Stimulated activated CD4-positive, alpha-beta T cell treated with anti-CD3 and anti-CD28 coated beads, Interleukin-1b, Interleukin-23, amount 100 ng/mL, for 4 hours (primary cell): ENCODE results near the gene MLLT1.
A peak's percentile ranks its signal among the peaks of the same experiment; 100 is the strongest.

Source experiments
- DNase-seq, 2 donors: peaks; one replicate each; pipeline ENCODE4 v3.0.0-alpha.2; 2020; ENCODE audit warnings: low read depth in 2 of 2

Gene MLLT1

DNA sequence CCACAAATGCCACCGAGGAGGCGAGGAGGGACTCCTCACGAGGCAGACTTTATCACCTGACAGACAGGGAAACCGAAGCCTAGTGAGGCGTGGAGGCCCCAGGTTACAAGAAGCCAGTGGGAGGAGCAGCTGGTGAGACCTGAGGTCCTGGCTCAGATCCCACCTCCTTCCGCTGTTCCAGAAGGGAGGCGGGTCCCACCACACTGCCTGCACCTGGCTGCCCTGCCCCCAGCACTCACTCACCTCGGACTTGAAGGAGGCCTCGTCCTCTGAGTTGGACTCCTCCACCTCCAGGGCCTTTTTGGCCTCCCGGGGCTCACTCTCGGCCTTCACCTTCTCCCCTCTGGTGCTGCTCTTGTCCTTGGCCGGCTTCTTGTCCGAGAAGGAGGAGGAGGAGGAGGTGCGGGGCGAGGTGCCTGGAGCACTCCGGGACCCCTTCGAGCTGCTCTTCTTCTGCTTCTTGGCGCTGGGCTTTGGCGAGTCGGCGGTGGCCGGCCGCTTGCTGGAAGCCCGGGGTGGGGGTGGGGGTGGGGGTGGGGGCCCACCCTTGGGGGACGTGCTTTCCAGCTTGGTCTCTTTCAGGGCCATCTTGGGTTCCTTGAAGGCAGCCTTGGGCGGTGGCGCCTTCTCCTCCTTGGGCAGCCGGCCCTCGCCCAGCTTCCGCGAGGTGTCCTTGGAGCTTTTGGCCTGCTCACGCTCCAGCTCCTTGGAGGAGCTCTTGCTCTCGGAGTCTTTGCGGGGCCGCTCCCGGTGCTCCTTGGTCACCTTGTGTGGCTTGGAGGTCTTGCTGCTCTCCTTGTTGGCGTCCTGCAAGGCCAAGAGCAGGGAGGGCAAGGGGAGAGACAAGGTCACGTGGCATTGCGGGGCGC is 57.7 kb downstream of the MLLT1 start:
- DNase-seq, result no peak

DNA sequence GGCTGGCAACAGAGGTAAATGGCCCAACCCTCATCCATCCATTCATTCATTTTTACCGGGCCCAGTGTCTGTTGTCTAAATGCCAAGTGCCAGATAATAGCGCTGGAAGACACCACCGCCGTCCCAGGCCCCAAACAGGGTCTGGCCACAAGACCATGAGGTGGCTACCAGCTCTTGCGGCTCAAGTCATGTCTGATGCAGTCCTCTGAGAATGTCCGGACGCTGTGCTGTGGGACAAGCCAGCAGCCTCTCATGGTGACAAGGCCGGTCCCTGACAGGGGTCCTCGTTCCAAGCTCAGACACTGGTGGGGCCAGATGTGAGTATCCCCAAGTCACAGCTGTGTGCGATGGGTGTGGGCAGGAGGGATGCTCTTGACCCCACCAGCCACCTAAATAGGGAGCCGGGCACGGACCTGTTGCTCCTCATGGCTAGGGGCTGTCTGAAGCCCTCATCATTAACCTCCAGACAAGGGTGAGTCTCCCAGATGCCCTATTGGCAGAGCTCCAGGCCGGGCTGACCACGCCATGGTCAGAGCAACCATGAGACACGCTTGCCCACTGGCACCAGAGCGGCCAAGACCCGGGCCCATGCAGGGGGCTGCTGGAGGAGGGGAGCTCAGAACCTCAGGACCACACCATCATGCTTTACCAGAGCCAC is 58.4 kb downstream of the MLLT1 start:
- no peak for DNase-seq

DNA sequence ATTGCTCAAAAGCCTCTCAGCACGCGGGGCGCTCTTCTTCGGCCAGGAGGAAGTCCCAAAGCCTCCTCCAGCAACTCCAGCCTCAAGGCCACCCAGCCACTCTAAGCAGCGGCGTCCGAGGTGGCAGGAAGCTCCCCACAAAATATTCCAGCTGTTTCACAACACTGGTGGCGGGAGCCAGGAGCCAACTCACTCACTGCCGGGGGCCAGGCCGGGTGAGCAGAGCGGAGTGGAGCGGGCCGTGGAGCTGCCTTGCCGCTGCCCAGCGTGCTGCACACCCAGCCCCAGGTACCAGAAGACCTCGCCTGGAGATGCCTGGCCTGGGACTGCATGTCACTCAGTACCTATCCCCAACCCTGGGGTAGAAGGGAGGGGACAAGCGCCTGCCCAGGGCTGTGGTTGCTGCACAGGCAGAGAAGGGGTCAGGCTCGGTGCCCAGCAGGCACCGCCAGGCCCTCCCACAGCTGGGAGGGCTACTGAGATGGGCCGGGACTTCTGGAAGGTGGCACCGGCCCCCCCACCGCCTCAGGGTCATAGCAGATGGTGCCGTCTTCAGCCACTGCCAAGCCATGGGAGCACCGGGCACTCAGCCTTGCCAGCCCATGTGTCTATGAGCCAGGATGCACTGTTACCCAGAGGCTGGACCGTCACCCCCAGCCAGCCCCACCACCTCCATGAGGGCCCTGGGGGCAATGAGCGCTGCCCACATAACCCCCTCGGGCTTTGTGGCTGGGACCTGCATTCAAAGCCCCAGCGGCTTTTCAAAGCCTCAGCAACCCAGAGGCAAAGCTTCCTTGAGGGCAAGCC is 59.2 kb downstream of the MLLT1 start:
- DNase-seq, result no peak

DNA sequence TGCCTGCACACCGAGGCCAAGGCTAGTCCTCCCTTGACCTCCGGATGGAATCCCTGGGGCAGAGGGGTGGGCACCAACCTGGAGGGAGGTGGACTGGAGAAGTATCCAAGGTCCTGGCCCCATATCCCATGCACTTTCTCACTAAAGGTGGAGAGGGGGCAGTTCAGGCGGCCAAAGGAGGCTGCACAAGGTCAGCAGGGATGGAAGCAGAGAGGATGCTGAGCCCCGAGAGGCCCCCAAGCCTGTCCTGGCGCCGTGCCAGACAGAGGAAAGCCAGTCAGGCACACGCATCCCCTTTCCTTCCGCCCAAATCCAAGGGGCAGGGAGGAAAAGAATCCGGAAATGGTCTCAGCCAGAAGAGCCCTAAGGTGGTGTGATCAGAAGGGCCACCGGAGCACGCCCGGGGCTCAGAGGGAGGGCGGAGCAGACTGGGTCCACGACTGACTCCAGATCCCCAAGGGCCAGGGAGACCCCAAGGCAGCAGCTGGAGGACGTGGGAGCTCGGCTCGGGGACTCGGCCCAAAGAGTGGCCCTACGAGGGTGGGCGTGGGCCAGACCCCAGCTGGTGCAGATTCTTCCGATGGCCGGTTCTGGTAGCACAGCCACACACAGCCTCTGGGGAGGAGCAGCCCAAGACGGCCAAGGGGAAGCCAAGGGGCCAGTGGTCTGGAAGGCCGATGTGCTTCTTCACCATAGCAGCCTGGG is 60.0 kb downstream of the MLLT1 start:
- no peak for DNase-seq

DNA sequence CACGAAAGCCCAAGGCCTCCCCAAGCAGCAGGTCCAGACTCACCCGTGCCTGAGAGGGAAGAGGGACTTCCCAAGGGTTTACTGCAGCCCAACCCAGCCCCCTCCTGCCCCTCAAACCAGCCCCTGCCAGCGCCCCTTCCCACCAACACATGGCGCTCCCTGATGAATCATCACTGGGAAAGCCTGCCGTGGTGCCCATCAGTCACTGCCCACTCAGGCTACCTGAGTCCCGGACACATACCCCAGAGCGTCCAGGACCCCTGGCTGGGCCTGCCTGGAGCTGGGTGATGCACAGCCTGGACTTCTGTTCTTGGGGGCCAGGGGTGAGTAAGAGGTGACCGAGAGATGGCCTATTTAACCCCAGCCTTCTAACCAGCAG is 60.6 kb downstream of the MLLT1 start:
- DNase-seq, result no peak

DNA sequence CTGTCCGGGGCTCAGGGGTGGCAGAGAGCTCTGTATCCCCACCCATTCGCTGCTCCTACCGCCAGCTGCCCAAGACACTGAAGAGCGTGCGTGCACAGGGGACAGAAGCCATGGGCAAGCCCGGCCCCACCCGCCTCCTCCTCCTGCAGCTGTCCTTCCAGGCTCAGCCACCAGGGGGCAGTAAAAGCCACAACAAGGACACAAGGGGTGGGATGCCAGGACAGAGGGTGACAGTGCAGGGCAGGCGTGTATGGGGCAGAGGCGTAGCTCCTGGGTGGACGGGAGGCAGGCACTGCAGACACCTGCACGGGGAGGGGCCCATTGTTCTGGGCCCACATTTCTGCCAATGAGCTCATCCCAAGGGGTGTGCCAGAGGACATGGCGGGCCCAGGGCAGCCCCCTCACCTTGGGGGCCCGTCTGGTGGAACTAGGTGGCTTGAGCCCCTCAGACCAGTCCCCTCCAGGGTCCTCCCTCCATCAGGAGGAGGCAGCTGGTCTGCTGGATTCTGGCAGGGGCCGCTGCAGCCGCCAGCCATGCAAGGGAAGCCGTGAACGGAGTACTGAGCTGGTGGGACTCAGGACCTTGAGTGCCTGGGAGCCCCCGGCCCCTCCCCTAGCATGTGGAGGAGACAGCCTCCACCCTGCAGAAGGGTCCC is 61.2 kb downstream of the MLLT1 start:
- DNase-seq, result peak; percentile 75 to 82

DNA sequence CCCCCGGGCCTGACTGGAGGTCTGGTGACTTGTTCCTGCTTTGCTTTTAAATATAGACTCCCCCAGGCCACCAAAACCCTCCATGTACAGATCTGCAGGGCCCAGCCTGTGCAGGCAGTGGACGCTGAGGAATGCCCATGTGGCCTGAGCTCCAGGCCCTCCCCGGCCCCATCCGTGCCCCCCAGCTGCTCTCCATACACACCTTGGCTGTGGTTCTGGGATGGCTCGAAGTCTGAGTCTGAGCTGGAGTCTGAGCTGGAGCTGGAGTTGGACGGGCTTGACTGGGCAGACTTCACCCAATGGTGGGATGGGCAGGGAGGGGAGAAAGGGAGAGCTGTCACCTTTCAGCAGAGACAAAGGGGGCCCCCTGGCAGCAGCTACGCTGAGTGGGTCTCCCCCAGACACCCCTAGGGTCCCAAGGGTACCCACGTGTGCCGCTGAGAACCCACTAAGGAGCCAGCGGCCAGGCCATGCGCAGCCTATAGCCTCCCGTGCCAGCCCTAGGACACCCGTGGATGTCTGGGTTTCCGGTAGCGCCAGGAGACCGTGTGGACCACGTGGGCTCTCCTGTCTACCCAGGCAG is 61.9 kb downstream of the MLLT1 start:
- no peak for DNase-seq

DNA sequence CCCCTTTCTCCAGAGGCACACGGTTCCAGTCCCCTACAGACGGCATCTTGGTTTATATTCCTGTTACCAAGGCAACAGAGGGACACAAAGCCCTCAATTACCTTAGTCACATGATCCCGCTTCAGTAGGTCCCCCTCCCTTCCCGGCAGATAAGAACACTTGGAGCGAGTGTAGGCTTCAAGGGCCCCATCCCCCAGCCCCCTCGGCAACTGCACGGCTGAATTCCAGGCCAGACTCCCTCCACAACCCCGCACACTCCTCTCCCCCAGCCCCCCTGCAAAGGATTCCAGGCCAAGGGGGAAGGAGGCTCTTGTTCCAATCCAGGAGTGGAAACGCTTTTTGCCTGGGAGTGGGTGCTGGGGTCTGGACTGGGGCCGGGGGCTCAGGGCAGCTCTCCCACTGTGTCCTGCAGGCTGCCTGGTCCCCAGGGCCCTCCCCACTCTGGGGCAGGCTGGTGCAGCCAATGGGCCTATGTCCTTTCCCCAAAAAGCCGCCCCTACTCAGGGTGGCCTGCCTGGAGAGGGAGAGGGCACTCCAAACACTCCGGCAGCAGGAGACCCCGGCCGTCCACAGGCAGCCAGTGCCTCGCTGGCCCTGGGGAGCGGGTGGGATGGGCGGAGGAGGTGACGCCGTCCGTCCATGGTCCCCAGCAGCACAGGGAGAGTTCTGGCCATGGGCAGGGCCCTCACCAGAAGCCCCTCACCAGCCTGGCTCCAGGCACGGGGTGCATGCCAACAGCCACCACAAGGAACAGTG is 62.6 kb downstream of the MLLT1 start:
- DNase-seq, result no peak

DNA sequence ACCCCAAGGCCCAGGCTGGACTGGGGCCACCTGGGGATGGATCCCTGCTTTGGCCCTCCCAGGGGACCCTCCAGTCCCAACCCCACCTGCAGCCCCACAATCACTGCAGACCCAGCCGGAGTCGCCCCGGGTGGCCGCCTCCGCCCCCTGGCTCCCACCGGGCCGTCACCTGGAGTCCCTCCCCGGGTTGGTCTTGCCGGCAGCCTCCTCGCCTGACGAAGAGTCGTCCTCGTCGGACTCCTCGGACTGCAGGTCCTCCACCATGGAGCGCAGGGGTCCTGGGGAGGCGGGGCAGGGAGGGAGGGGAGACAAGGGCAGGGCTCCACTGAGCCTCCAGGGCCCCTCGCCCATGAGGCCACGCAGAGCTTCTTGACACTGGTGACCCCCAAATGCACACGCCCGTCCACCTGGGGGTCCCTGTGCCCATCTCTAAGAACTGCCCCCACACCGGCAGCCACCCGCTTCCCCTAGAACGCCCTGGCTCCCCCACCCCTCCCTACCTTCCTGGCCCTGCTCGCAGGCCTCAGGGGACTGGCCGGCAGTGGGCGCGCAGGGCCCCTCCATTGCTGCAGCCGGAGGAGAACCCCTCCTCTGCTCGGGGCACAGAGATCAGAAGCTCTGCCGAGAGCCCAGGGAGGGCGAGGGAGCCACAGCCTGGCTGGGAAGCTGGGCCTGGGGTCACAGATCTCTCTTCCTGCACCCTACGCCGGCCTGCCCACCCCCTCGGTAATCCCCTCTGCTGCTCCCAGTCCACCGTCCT is 63.4 kb downstream of the MLLT1 start:
- no peak for DNase-seq

DNA sequence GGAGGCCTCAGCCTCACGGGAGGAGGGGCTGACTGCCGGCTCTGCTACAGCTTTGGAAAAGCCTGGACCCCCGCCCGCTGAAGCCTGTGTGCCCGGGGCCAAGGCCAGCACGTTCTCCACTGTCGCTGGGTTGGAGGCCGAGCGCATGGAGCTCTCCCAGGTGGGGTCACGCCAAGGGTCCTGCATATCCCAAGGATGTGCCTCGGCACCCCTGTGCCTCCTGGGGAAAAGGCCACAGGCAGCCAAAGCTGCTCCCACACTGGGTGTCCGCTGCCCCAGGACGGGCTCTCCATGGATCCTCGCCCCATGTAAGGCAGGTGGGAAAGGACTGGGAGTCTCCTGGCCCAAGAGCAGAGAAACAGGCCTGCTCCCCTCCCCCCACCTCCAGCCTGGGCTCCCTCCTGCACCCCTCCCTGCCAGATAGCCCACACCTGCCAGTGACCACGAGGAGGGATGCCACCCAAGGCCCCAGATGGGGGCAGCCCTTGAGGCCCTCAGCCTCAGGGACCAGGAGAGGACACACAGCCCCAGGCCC is 64.0 kb downstream of the MLLT1 start:
- DNase-seq, result no peak

DNA sequence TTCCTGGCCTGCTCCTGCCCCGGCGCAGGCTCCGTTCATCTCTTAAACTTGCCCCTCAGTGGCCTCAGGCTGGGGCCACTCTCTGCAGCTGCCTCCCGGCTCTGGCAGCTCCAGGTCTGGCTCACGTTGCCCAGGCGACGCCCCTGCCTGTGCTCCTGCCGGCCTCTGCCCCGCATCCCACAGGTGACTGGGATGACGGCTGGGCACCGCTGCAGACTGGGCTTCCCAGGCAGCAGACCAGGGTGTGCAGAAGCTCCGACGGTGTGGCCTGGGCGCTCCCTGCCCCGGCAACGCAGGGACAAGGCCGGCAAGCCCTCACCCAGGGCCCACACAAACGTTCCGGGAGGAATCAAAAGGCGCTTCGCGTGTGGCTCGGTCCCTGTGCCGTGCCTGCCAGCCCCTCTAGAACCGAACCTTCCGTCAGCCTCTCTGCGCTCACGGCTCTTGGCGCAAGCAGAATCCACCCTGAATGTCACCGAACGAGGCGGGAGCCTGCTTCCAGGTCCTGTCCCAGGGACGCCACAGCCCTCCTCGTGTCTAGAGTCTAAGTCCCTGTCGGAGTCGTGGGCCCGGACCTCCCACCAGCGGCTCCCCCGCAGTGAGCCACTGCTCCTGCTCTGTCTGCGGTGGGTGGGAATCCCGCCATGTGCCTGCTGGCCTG is 64.8 kb downstream of the MLLT1 start:
- no peak for DNase-seq

DNA sequence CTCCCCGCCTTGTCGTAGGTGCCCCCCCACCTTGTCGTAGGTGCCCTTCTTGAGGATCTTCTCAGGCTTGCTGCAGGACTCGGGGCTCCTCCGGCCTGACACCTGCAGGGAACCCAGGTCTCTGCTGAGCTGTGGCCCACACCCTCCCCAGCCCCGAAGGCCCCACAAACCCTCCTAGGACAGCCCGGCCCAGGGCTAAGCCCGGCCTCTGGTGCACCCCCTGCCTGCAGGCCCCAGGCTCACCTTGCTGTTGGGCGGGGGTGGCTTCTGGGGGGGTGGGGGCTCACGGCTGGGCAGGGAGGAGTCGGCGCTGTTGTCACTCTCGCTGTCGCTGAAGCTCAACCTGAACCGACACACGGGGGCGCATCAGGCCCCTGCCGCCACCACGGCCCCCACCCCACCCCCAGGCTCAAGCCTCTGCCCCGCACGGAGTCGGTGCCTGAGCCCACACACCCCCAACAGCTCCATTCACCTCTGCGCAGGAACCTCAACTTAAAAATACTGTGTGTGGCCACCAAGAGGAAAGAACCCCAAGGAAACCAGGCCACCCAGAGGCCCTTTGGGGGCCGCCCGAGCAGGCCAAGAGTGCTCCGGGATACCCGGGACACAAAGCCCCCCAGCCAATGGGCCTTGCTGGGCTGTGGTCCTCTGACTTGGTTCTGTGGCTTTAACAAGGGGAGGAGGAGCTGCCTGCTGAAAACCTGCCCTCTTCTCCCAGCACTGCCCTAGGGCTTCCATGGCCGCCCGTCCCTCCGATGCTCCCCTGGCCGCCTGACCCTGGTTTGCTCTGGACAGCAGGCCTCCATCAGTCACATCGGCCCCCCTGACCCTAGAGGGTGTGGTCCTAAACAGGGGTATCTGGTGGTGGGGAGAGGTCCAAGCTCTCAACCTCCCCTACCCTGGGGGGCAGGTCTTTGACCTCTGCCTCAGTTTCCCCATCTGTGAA is 65.8 kb downstream of the MLLT1 start:
- DNase-seq, result no peak

DNA sequence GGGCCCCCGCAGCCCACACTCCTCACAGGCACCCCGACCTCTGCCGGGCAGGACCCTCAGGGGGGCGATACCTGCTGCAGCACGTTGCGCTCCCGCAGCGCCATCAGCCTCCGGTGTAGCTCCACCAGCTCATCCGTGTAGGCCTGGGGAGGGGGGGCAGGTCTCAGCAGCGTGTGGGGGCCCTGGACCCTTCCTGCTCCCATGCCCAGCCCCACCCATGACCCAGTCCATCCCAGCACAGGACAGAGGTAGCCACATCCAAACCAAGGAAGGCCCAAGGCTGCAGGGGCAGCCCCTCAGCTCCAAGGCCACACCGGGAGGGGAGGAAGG is 66.5 kb downstream of the MLLT1 start:
- DNase-seq, result no peak

DNA sequence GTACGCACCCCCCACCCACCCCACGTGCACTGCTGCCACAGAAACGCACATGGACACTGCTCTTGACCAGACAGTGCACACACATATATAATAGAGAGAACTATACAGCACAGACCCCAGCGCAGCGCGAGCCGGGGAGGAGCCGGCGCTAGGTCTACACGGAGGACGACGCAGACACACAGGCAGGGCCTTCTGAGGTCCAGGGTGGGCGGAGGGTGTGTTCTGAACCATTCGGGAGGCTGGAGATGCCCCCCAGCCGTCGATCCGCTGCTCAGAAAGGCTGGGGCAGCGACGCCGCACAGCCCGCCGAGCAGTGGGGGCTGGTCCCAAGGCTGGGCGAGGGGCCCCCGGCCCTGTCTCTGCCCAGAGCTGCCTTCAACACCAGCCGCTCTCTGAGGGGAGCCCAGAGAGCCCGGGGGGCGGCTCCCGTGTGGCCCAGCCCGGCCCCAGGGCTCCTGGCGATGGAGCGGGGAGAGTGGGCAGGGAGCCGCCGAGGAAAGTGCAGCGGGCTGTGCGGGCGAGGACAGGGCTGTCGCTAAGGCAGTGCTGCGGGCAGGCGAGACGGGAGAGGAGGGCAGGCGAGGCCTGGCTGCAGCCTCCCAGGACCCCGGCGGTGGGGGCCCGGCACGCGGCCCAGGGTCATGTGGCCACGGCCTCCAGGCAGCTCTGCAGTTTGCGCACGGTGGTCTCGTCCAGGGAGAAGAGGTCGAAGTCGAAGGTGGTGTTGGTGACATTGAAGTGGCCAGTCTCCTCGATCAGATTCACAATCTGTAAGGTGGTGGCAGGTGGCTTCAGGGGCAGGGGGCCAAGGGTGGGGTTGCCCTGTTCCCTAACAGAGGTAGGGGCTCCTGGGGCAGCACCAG is 67.1 kb downstream of the MLLT1 start:
- no peak for DNase-seq

DNA sequence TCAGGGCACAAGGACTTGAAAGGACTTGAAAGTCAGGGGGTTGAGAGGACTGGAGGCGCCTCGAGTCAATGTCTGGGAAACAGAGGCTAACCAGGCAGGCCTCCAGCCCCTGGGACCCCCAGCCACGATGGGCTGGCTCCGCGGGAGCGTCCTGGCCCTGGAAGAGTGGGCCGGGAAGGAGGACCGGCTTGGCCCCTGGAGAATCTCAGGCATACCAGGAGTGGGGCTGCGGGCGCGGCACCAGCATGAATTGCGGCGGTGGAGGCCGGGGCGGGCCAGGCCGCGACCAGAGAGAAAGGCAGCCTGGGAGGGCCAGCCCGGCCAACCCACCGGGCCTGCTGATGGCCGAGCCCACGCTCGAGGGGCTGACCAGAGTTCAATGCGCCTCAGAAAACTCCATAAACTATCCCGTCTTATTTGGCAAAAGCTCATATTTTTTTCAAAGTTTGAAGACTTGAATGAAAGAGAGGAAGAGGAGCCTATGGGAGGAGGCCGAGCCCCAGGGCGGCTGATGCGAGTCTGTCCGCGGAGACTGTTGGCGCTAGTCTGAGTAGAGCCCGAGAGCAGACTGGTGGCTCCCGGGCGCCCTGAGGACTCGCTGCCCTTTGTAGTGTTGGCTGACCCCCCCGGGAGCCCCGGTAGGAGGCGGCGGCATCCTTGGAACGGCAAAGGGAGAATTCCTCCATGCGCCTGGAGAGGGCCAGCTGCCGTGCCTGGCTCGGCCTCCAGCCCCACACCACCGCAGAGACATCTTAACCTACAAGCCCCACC is 68.0 kb downstream of the MLLT1 start:
- DNase-seq, result no peak
